Measurements from ENCODE around the gene SHLD2.
A peak's percentile ranks its signal among the peaks of the same experiment; 100 is the strongest.
"Not testable (repeated sequence)": the region's sequence is repeated elsewhere in the genome, so short reads cannot be mapped to it uniquely, and the experiment has no call there.

SHLD2 gene

DNA sequence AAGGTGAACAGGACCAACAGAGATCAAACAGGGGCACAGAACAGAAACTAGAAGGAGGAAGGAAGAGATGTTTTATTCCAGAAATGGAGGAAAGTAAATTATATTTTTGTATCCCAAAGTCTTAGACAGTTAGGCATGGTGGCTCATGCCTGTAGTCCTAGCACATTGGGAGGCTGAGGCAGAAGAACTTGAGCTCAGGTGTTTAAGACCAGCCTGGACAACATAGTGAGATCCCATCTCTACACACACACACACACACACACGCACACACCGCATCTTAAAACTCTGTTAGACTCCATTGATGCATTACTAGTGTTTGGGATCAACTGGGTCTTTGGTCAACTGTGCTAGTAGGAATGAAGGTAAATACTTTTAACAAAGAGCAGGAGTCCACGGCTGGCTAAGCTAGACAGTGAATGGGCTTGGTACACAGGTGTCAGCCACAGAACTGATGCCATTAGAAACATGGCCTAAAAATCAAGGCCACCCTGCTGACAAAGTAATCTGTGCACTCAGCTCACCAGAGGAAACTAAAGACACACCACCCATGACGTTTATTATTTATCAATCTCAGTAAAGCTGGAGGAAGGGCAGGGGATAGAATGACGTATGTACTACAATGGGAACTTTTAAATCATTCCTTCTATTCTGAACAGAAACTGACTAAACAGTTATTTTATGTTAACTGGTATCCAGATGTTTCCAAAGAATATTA is 11.3 kb upstream of the SHLD2 start:
- H3K27ac ChIP-seq = peak overlapping the region; percentile 85
- DNase-seq (ENCODE audit: low read depth, low spot score) = peak; percentile 52

DNA sequence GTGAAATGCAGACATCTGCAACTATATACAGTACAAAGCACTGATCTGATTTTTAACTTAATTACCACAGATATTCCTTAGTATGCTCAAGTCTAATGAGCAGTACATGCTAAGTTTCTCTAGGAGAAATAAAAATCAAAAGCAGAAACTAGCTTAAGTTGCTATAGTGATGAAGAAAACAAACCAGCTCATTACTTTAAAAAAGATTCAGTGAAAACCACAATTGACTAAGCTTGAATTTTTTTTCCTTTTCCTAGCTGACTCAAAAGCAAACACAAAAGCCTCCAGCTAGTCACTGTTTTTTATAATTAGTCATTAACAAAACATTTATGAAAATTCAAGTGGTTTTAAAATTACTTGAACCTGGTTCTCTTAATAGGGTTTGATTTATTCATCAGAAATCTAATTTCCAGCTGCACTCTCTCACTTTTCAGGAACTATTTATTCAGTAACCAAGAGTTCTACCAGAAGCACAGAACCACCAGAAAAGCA is 10.7 kb upstream of the SHLD2 start:
- peak overlapping the region; percentile 85 for H3K27ac ChIP-seq
- DNase-seq (ENCODE audit: low read depth, low spot score) = peak; percentile 58

DNA sequence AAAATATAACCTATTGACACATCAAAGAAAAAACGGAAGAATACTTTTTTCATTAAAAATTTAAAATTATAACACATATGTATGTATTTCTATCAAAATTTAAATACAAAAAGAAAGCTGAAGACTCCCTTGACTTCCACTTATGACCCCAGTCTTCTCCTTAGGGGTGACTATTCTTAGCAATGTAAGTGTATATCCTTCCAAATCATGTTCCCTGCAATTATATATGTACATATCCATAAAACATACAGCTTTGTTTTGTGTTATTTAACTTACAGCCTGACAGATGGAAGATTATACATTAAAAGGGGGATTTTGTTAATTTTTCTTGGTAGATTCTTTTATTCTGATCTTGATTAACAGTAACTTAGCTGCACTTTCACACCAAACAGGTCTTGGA is 9.5 kb upstream of the SHLD2 start:
- H3K27ac ChIP-seq = peak overlapping the region; percentile 85
- no peak for DNase-seq (ENCODE audit: low read depth, low spot score)

DNA sequence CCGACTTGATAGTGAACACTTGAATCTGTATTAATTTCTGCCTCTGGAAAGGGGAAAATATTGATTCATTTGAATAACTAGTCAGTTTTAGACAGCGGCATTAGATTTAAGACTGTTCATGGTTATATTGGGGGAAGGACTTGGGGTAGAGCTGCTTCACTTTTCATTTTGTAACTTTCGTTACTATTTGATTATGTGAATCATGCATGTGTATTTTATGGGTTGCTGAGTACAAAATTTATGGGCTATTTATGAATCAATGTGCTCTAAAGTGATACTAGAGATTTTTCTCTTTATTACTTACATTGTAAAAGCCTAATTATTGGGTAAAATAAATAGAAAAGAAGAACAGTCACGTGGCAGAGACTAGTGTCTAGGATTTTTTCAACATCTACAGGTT is 5.3 kb upstream of the SHLD2 start:
- H3K27ac ChIP-seq = no peak overlapping the region
- no peak for DNase-seq (ENCODE audit: low read depth, low spot score)

DNA sequence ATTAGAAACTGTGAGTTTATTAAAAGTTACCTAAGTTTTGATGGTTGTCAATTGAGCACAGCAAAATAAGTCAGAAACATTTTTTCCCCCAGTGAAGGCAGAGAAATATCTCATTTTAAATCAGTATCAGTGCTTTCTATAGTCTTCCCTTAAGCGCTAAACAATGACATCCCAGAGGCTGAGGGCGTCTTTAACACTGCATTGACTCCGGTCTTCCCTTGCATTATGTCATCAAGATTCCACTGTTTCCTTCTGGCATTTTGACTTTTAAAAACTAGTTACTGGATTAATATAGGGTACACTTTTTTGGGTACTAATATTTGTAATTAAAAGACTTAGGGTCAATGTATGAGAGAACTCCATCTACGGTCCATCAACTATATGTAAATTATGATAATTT is 4.2 kb upstream of the SHLD2 start:
- DNase-seq (ENCODE audit: low read depth, low spot score) = no peak
- no peak overlapping the region for H3K27ac ChIP-seq

DNA sequence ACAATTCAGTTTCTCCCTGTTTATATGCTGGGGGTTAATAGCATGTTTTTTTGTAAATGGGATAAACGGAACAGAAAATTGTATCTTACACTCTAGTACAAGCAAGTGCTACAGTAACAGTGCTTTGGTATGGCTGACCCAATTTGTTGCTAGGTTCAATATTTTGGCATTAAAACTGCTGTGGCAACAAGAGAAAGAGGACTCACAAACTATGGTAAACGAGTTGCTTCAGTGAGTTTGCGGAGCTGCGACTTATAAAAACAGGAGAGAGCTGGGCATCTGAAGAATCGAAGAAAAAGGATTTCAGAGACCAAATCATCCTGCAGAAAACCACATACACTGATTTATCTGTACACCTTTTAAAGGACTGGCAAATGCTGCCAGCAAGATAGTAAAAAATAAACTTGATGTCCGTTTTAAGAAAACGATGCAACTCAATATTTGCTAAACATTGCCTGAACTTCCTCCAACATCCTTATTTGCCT is 2.6 kb upstream of the SHLD2 start:
- peak overlapping the region; percentile 93 for H3K27ac ChIP-seq
- no peak for DNase-seq (ENCODE audit: low read depth, low spot score)

DNA sequence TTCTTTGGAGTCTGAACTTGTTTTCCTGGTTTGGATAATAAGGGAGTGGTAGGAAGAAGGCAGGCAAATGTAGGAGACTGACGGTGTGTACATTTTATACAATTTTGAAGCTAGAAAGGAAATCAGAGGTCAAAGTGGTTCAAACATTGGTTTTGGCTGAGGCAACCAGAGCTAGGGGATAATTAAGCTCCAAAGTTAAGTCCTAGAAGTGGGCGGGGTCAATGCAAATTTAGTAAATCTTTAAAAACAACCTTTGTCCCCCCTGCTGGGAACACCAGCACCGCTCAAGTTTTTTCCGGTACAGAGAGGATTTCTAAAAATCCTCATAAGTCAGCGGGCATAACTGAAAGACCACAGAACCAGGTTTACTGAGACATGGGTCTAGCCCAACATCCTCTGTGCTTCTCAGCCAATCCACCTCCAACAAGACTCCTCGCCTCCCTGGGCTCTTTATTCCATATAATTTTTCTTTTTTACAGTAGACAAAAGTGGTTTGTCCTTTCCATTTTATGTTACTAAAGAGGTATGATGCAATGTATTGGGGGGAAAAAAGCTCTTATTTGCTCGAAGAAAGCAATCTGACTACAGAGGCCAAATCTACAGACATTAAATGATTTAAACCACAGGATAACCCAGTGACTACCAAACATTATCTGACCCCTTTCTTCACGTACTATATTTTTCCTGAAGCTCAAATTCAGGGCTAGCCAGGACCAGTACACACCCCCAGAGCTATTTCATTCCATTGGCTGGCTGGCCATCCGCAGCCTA is 2.0 kb upstream of the SHLD2 start:
- DNase-seq (ENCODE audit: low read depth, low spot score) = no peak
- peak overlapping the region; percentile 93 for H3K27ac ChIP-seq

DNA sequence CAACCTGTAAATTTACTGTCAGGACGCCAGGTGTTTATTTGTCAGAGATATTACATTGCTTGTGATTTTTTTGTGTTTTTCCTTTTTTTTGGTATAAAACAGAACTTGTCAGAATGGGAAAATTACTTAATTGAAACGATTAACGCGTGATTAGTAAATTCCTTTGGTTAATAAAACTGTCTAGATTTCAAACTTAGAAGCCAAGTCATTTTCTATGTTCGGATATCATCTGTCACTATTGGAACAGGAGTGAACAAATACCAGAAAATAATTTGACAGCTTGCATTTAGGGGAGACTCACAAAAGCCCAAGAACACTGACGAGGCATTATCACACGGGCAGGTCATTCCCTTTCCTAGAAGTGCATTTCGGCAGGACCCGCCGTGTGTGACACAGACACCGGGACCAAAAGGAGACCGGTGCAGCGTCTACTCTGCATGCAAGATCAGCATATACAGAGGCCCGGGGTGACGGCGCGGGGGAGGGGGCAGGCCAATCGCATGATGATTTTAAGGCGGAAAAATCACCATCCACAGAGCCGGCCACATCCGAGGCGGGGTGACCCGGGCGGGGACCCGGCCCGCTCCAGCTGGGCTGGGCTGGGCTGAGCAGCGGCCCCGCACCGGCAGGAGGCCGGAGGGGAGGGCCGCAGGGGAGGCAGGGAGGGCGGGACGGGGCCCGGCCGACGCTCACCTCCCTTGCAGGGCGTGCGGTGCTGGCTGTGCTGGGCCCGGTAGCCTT is 1.2 kb upstream of the SHLD2 start:
- no peak for DNase-seq (ENCODE audit: low read depth, low spot score)

DNA sequence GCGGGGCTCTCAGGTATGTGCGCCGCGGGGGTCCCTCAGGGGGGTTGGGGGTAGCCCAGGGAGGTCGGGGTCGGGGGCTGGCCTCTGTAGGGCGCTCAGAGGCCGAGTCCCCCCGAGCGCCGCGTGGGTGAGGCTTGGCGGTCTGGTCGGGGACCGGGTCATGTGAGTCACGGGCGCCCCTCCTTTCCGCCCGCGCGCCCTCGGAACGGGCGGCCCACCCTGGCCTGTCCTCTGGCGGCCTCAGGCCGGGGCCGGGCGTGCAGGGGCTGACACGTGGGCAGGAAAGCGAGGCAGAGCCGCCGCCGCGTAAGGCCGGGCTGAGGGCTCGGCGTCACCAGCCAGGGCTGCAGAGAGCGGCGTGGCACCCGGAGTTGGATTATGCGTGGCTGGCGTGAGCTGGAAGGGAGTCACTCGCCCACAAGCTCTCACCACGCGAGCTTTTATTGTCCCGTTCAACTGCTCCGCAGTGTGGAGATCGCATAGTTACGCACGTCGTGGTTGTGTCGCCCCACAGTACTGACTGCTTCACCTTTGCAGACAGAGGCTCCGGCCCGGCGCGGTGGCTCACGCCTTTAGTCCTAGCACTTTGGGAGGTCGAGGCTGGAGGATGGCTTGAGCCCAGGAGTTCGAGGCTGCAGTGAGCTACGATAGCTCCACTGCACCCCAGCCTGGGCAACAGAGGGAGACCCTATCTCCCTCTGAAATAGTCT is 385 bp downstream of the SHLD2 start:
- peak; percentile 31 for DNase-seq (ENCODE audit: low read depth, low spot score)
- H3K27ac ChIP-seq = peak overlapping the region; percentile 93

More for the DNA sequence above, 1.2 kb upstream of the SHLD2 start:
- H3K27ac ChIP-seq = peak overlapping the region; percentile 93

DNA sequence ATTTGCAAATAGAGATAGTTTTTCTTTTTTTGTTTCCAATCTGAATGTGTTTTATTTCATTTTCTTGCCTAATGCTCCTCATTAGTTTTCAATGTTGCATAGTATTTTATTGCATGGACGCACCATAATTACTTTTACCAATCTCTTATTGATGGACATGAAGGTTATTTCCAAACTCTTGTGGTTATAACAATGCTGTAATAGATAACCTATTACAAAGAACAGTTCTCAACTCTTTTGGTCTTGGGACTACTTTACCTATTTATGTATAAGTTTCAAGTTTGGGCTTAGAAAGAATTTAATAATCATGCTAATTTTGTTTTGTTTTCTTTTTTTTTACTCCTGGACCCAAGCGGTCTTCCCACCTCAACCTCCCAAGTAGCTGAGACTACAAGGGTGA is 7.0 kb downstream of the SHLD2 start:
- no peak overlapping the region for H3K27ac ChIP-seq
- DNase-seq (ENCODE audit: low read depth, low spot score) = no peak

DNA sequence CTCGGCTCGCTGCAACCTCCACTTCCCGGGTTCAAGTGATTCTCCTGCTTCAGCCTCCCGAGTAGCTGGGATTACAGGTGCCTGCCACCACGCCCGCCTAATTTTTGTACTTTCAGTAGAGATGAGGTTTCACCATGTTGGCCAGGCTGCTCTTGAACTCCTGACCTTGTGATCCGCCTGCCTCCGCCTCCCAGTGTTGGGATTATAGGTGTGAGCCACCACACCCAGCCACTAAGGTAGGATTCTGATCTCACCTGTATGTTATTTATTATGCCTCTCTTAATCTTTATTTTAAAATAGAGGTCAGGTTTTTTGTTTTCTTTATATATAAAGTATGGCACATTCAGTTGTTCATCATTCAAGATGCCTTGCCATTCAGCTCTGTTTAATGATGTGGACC is 9.7 kb downstream of the SHLD2 start:
- H3K27ac ChIP-seq; DNase-seq (ENCODE audit: low read depth, low spot score): not testable (repeated sequence)

DNA sequence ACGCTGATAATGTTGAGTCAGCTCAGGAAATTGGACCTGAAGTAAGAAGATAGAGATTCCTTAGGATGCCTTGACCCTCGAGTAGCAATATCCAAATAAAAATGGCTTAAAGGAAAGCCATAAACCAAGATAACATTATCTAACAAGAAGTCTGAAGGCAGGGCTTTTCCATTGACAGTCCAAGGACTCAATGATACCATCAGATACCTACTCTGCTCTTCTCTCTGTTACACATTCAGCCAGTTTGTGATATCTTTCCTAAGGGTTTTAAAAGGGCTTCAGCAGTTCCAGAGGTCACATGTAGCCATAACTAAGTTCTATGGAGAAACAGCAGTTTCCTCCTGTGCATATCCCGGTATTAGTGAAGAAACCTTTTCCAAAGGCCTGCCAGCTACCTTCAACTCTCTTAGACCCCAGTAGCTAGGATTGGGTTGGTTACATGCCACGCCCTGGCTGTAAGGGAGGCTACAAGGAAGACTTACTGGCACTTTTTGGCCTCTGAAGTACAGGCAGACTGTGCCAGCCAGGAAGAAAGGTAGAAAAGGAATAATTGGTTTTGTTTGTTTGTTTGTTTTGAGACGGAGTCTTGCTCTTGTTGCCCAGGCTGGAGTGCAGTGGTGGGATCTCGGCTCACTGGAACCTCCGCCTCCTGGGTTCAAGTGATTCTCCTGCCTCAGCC is 10.6 kb downstream of the SHLD2 start:
- no peak for DNase-seq (ENCODE audit: low read depth, low spot score)
- no peak overlapping the region for H3K27ac ChIP-seq

DNA sequence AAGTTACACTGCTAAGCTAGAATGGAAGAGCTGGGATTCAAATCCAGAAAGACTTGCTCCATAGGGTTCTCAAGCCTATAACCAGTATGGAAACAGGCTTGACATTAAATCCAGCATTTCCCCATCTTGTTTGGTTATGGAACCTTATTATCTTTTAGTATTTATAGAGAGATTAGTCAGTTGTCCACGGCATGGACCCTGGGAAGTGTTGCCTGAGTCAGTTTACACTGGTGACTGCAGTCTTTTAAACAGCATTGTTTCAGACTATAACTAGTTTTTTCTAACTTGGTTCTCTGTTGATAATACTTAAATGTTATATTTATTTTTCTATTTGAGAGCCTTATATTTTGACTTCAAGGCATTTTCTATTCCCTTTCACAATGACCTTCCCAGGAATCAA is 23.1 kb downstream of the SHLD2 start:
- H3K27ac ChIP-seq; DNase-seq (ENCODE audit: low read depth, low spot score): not testable (repeated sequence)

DNA sequence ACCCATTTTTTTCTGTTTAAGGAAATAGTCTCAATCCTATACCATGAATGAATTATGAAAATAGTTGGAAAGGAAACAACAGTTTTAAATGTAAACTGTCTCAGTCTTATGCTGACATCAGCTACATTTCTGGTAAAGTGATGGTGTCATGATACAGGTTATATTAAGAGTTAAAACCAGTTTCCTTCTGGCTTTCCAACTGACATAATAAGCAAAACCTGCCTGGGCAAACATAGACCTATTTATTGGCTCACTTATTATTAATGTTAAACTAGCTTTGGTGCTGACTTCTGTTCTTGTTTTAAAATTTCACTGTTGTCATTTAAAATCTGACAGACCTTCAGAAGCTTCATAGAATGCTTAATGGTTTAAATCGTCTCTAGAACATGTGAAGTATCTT is 24.0 kb downstream of the SHLD2 start:
- DNase-seq (ENCODE audit: low read depth, low spot score); H3K27ac ChIP-seq: not testable (repeated sequence)

DNA sequence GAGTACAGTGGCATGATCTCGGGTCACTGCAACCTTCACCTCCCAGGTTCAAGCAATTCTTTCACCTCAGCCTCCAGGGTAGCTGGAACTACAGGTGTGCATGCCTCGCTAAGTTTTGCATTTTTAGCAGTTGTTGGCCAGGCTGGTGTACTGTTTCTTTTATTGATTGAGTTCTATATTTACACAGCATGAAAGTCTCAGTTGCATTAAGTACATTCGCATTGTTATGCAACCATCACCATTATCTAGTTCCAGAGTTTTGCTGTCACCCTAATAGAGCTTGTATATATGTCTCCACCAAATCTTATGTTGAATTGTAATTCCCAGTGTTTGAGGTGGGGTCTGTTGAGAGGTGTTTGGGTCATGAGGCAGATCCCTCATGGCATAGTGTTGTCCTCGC is 28.3 kb downstream of the SHLD2 start:
- DNase-seq (ENCODE audit: low read depth, low spot score); H3K27ac ChIP-seq: not testable (repeated sequence)

DNA sequence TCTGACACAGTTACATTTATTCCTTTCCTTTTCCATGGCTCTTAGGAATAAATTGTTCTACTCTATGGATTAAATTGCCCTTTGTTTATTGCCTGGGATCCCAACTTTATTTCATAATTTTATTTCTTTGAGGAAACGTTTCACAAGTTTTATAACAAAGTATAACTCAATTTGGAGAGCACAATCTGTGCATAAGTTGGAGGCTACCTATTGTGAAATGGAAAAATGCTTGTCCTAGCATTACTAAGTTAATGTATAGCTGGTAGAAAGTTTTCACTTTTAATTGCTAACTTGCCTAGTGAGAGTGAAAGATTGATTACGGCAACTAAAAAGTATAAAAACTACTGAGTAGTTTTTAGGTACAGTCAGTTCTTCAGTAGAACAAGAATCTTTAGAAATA is 32.0 kb downstream of the SHLD2 start:
- H3K27ac ChIP-seq; DNase-seq (ENCODE audit: low read depth, low spot score): not testable (repeated sequence)

DNA sequence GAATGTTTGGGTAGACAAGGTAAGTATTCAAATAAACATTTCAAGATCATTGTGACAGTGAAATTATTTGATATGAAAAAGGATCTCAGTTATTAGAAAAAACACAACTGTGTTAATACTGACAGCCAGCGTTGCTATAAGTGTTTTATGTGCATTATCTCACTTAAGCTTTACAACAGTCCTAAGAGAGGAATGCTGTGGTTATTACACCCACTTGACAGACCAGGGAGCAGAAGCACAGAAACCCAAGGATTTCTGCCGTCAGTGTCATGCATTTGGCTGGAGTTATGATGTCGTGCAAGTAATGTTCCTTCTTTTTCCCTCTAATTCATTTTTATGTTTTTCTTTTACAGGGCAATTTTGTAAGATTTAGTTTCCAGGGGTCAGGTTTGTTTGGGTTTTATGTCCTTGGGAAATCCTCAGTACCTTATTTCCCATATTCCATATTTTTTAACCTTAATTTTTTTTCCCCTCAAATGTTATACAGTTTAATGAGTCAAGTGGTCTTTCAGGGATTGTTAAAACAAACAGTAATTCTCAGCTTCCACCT is 32.7 kb downstream of the SHLD2 start:
- H3K27ac ChIP-seq; DNase-seq (ENCODE audit: low read depth, low spot score): not testable (repeated sequence)

DNA sequence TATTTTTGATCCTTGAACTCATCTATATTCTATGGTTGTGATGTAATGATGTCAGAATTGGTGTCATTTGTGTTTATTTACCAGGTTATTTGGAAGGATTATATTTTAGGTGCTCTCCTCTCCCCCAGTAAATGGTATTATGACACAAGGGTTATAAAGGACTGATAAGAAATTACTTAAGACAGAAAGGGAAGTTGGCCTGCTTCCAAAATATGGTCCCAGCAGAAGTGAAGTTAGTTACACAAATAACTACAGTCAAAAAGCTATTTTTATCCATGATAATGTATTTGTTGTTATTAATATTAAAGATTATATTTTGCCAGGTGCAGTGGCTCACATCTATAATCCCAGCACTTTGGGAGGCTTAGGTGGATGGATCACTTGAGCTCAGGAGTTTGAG is 37.2 kb downstream of the SHLD2 start:
- H3K27ac ChIP-seq; DNase-seq (ENCODE audit: low read depth, low spot score): not testable (repeated sequence)

DNA sequence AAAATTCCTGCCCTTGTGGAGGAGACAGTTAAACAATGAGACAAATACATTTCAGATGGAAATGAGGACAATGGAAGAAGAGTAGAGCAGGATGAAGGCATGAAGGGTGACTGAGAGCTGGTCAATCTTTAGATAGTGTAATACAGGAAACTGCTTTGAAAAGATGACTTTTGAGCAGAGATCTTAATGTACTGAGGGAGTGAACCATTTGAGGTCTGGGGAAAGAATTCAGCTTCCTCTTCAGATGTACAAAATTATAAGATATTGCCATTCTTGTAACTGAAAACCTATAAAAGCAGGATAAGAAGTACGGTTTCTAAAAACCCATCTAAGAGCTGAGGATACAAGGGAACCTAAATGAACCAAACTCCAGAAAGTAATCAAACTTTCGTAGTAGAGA is 38.9 kb downstream of the SHLD2 start:
- DNase-seq (ENCODE audit: low read depth, low spot score); H3K27ac ChIP-seq: not testable (repeated sequence)
